A549 (cell line): Measurements from ENCODE around the gene FANCC. TPM values are rescaled to one million over a fixed set of nuclear protein-coding genes. Genes with fewer than 3 reads are reported as not detected.
A peak's percentile ranks its signal among the peaks of the same experiment; 100 is the strongest.

Experiments
- ATAC-seq, 2 experiments: fragments of 200-7000 bp in 1 of 2; fragments of >200 bp in 1 of 2; cut with Nextera tagmentation in 1 of 2; cut with Tn5 transposase in 1 of 2; 3 replicates each; pipeline versions ENCODE4 v1.8.0 to v1.9.1; 2018 to 2020; ENCODE audit warnings: mild to moderate bottlenecking in 1 of 2, moderate library complexity in 1 of 2
- CTCF ChIA-PET: fragments of 300-600 bp; sonication (Branson Sonifier 250); formaldehyde crosslinking; extraction: SDS; loops from one replicate; lab custom pipeline; 2021; ENCODE audit warnings: antibody characterized with exemption, inconsistent platforms; lab: Yijun Ruan, JAX
- POLR2A ChIA-PET: fragments of 350-600 bp; formaldehyde crosslinking; extraction: SDS; loops from one replicate; lab custom pipeline; 2021; ENCODE audit warnings: antibody characterized with exemption, inconsistent platforms; lab: Yijun Ruan, JAX
- DNase-seq, 2 experiments: peaks; one replicate each; pipeline versions ENCODE4 v3.0.0 to v3.0.0-alpha.2; 2011 to 2016; ENCODE audit warnings: low read depth in 1 of 2, low spot score in 1 of 2
- FAIRE-seq: peaks from 2 replicates; lab custom pipeline; 2011; peaks lifted over from hg19 to GRCh38; lab: Jason Lieb, UNC
- H3K27ac ChIP-seq, 2 experiments: fragments of >200 bp; sonication (Bioruptor Twin); formaldehyde crosslinking; 3 replicates each; pipeline ENCODE4 v1.5.1; 2016 to 2017
- H3K4me1 ChIP-seq: fragments of >200 bp; sonication (Bioruptor Twin); formaldehyde crosslinking; 3 replicates; pipeline ENCODE4 v1.6.1; 2016
- H3K4me2 ChIP-seq: fragments of >200 bp; sonication (Bioruptor Twin); formaldehyde crosslinking; 3 replicates; pipeline ENCODE4 v1.6.1; 2016
- H3K4me3 ChIP-seq: fragments of >200 bp; sonication (Bioruptor Twin); formaldehyde crosslinking; 3 replicates; pipeline ENCODE4 v1.5.1; 2016
- H3K9me3 ChIP-seq: fragments of >200 bp; sonication (Bioruptor Twin); formaldehyde crosslinking; 3 replicates; pipeline ENCODE4 v1.6.1; 2016
- ATOH8 ChIP-seq: fragments of 250-450 bp; sonication (Bioruptor Pico); IDR thresholded peaks from 2 replicates; pipeline ENCODE4 v1.5.0; 2020; ENCODE audit warnings: low read depth, mild to moderate bottlenecking, moderate library complexity
- BHLHE40 ChIP-seq: IDR thresholded peaks from 2 replicates; pipeline ENCODE4 v1.6.1; 2012; ENCODE audit warnings: low read depth, low read length, inconsistent platforms
- CBX2 ChIP-seq: fragments of 200-600 bp; sonication (generic); IDR thresholded peaks from 2 replicates; pipeline ENCODE4 v1.6.1; 2016; ENCODE audit warnings: low read depth, mild to moderate bottlenecking, borderline replicate concordance
- CBX8 ChIP-seq: fragments of 200-600 bp; sonication (generic); IDR thresholded peaks from 2 replicates; pipeline ENCODE4 v1.6.1; 2016
- ESRRA ChIP-seq: fragments of 150-350 bp; IDR thresholded peaks from 2 replicates; pipeline ENCODE4 v1.6.1; 2014; ENCODE audit warnings: mild to moderate bottlenecking, low read length, borderline replicate concordance
- FOXS1 ChIP-seq: fragments of 250-450 bp; sonication (Bioruptor Pico); IDR thresholded peaks from 2 replicates; pipeline ENCODE4 v1.5.0; 2020; ENCODE audit warnings: mild to moderate bottlenecking, moderate library complexity
- GATA3 ChIP-seq: IDR thresholded peaks from 2 replicates; pipeline ENCODE4 v1.6.1; 2012; ENCODE audit warnings: borderline replicate concordance
- HDAC2 ChIP-seq: fragments of 200-600 bp; sonication (generic); IDR thresholded peaks from 2 replicates; pipeline ENCODE4 v1.6.1; 2016
- HES2 ChIP-seq: fragments of >200 bp; sonication (Bioruptor Twin); formaldehyde crosslinking; IDR thresholded peaks from 2 replicates; pipeline ENCODE4 v1.6.1; 2016
- HEYL ChIP-seq: fragments of 250-450 bp; sonication (Bioruptor Pico); IDR thresholded peaks from 2 replicates; pipeline ENCODE4 v1.8.0; 2021; ENCODE audit warnings: mild to moderate bottlenecking, moderate library complexity
- HMGXB4 ChIP-seq: fragments of 250-450 bp; sonication (Bioruptor Pico); IDR thresholded peaks from 2 replicates; pipeline ENCODE4 v1.5.0; 2021; ENCODE audit warnings: mild to moderate bottlenecking, moderate library complexity, borderline replicate concordance
- HOXA7 ChIP-seq: fragments of 250-450 bp; sonication (Bioruptor Pico); IDR thresholded peaks from 2 replicates; pipeline ENCODE4 v1.5.0; 2020; ENCODE audit warnings: mild to moderate bottlenecking, moderate library complexity
- JUN ChIP-seq, 2 experiments: fragments of >200 bp; sonication (Bioruptor Twin); formaldehyde crosslinking; IDR thresholded peaks; 2 replicates in 1 of 2; 3 replicates in 1 of 2; pipeline ENCODE4 v1.6.1; 2016 to 2017
- JUNB ChIP-seq: fragments of >200 bp; sonication (Bioruptor Twin); formaldehyde crosslinking; IDR thresholded peaks from 2 replicates; pipeline ENCODE4 v1.6.1; 2016
- MAZ ChIP-seq: fragments of 150-350 bp; IDR thresholded peaks from 2 replicates; pipeline ENCODE4 v1.6.1; 2014; ENCODE audit warnings: antibody characterized with exemption, low read depth, low read length, borderline replicate concordance
- MYC ChIP-seq: IDR thresholded peaks from 2 replicates; pipeline ENCODE4 v1.6.1; 2012; ENCODE audit warnings: mild to moderate bottlenecking, inconsistent platforms, low read length, improper control_type of control experiment, borderline replicate concordance
- NPAS2 ChIP-seq: fragments of 250-450 bp; sonication (Bioruptor Pico); IDR thresholded peaks from 2 replicates; pipeline ENCODE4 v1.8.0; 2022; ENCODE audit warnings: mild to moderate bottlenecking, moderate library complexity, borderline replicate concordance
- NR3C1 ChIP-seq: fragments of >200 bp; sonication (Bioruptor Twin); formaldehyde crosslinking; IDR thresholded peaks from 3 replicates; pipeline ENCODE4 v1.6.1; 2017
- PBX3 ChIP-seq: IDR thresholded peaks from 2 replicates; pipeline ENCODE4 v1.6.1; 2012
- PHF8 ChIP-seq: fragments of 200-600 bp; sonication (generic); IDR thresholded peaks from 2 replicates; pipeline ENCODE4 v1.6.1; 2016; ENCODE audit warnings: low read depth, mild to moderate bottlenecking, antibody characterized with exemption, moderate library complexity, borderline replicate concordance
- RAD21 ChIP-seq, 2 experiments: fragments of >200 bp in 1 of 2; sonication (Bioruptor Twin) in 1 of 2; formaldehyde crosslinking in 1 of 2; IDR thresholded peaks in 1 of 2; conservative IDR thresholded peaks in 1 of 2; 2 replicates in 1 of 2; 3 replicates in 1 of 2; pipeline ENCODE4 v1.6.1; 2012 to 2018; ENCODE audit warnings: inconsistent platforms in 1 of 2
- RARB ChIP-seq: fragments of 250-450 bp; sonication (Bioruptor Pico); IDR thresholded peaks from 2 replicates; pipeline ENCODE4 v1.8.0; 2021; ENCODE audit warnings: mild to moderate bottlenecking, moderate library complexity
- SMC3 ChIP-seq: fragments of >200 bp; sonication (Bioruptor Twin); formaldehyde crosslinking; IDR thresholded peaks from 3 replicates; pipeline ENCODE4 v1.6.1; 2018; ENCODE audit warnings: inconsistent platforms
- TFCP2L1 ChIP-seq: fragments of 250-450 bp; sonication (Bioruptor Pico); IDR thresholded peaks from 2 replicates; pipeline ENCODE4 v1.5.0; 2021; ENCODE audit warnings: mild to moderate bottlenecking
- TP53 ChIP-seq: fragments of 250-450 bp; sonication (Bioruptor Pico); IDR thresholded peaks from 2 replicates; pipeline ENCODE4 v1.5.0; 2021; ENCODE audit warnings: mild to moderate bottlenecking, moderate library complexity
- WGBS: methylation state at CpG from one replicate; pipeline ENCODE4 v1.1.6; 2017; ENCODE audit errors: missing lambda C conversion rate; 5-methylcytosine and 5-hydroxymethylcytosine counted together
- polyA plus RNA-seq, 4 experiments: library from polyadenylated mRNA; depleted of rRNA in 3 of 4; stranded (reverse); fragments of >200 nt; fragmentation: RNase III in 1 of 4; extraction: RNeasy Plus Mini Kit Qiagen cat#74134 plus additional on column Dnase treatment in 1 of 4; gene quantifications; 2 replicates in 3 of 4; 3 replicates in 1 of 4; pipeline ENCODE4 v1.2.3, GENCODE V29; 2011 to 2017

Gene FANCC
- polyA plus RNA-seq, 2 of the 4 experiments (the other 2 are of a cell fraction) = 13.5 to 24.9 TPM

GRCh38 chr9:95078511-95078910, 239.0 kb downstream of the FANCC start:
- 90% methylated on average over 12 of the region's 12 CpGs for WGBS
- ATAC-seq = no peak
- no peak for DNase-seq
- no peak for TF ChIP-seq GATA3
- TF ChIP-seq HDAC2 = no peak
- TF ChIP-seq HEYL = no peak
- TF ChIP-seq FOXS1 (CRISPR knock-in tag) = no peak
- TF ChIP-seq TFCP2L1 (CRISPR knock-in tag) = 0 out of 2 replicates have a peak, but pooled peaks have one; percentile 22
- Histone ChIP-seq H3K4me3 (no peak overlapping the region), H3K9me3 (no peaks in the 10 kb centered on the region), H3K4me2 (peak overlapping the region; percentile 44), H3K4me1 (peaks cover 93% of the 10 kb centered on the region), H3K27ac (peak overlapping the region in 1 of 2 experiments; percentile 75; a peak in 3 of 6 replicates)
- ChIA-PET POLR2A (no interaction called here), CTCF (interaction anchor here (1.2 to 1.6 kb wide), 4 partner anchors 10 to 397 kb away, joined by 3 to 9 read pairs (median 5); no protein-coding TSS in a partner anchor)
- no peak for FAIRE-seq

- FAIRE-seq (no peak), DNase-seq (no peak)
- H3K4me3 ChIP-seq = no peak overlapping the region
- TF ChIP-seq ESRRA (no peak), HOXA7 (no peak), JUN (IDR thresholded peaks at IDR 0.05) (no peak; a peak in 1 of 5 replicates), RARB (CRISPR knock-in tag) (no peak), JUNB (no peak), PHF8 (no peak), HDAC2 (no peak), NR3C1 (no peak), CBX8 (no peak), CBX2 (no peak), MAZ (no peak), NPAS2 (no peak), SMC3 (no peak), BHLHE40 (no peak), PBX3 (no peak), HES2 (no peak), RAD21 (conservative IDR thresholded peaks at IDR 0.05 in 1 of 2, IDR thresholded peaks at IDR 0.05 in 1 of 2) (no peak), MYC (no peak), FOXS1 (CRISPR knock-in tag) (no peak)
- TF ChIP-seq, all 56 proteins: peak for 0
- CTCF ChIA-PET = interaction anchor here (1.2 to 1.6 kb wide), 4 partner anchors 11 to 397 kb away, joined by 3 to 9 read pairs (median 5); no protein-coding TSS in a partner anchor
- 73% methylated on average over 17 of the region's 17 CpGs for WGBS
- H3K9me3 ChIP-seq = no peaks in the 10 kb centered on the region
- H3K27ac ChIP-seq = peak overlapping the region in 1 of 2 experiments; percentile 75; a peak in 3 of 6 replicates
- no peak for ATAC-seq
- peaks cover 97% of the 10 kb centered on the region for H3K4me1 ChIP-seq
- POLR2A ChIA-PET = interaction anchor here (0.6 kb wide), 1 partner anchor 27 kb away, joined by 3 read pairs; no protein-coding TSS in a partner anchor
- peak overlapping the region; percentile 44 for H3K4me2 ChIP-seq
Observed at GRCh38 chr9:95077766-95078370, 239.6 kb downstream of the FANCC start.

GRCh38 chr9:95077053-95077765, 240.3 kb downstream of the FANCC start:
- peaks cover 100% of the 10 kb centered on the region for H3K4me1 ChIP-seq
- ATAC-seq (no peak; a peak in 1 of 6 replicates), DNase-seq (no peak), FAIRE-seq (no peak)
- ChIA-PET POLR2A (interaction anchor here (0.6 kb wide), 1 partner anchor 28 kb away, joined by 3 read pairs; no protein-coding TSS in a partner anchor), CTCF (interaction anchor here (0.9 to 4.9 kb wide), 3 partner anchors 11 to 395 kb away, joined by 3 to 23 read pairs (median 9); no protein-coding TSS in a partner anchor)
- WGBS = 66% methylated on average over 18 of the region's 18 CpGs
- peak overlapping the region; percentile 41 to 75; a peak in 5 of 6 replicates for H3K27ac ChIP-seq
- TF ChIP-seq JUN (IDR thresholded peaks at IDR 0.05) (peak in 1 of 2 experiments; percentile 21; a peak in 2 of 5 replicates), HOXA7 (no peak), TFCP2L1 (CRISPR knock-in tag) (peak; percentile 23; the same call in 1 of the 2 replicates), TP53 (CRISPR knock-in tag) (no peak), HMGXB4 (CRISPR knock-in tag) (no peak), ATOH8 (CRISPR knock-in tag) (no peak)
- peak overlapping the region; percentile 44 for H3K4me2 ChIP-seq
- no peaks in the 10 kb centered on the region for H3K9me3 ChIP-seq
- no peak overlapping the region for H3K4me3 ChIP-seq
